Loucy (cell line): Measurements from ENCODE around the gene CYB5A.

Source experiments
- H2AFZ ChIP-seq: fragments of 200-600 bp; sonication (generic); 2 replicates; pipeline ENCODE4 v1.6.0; 2016; ENCODE audit warnings: antibody characterized with exemption, mild to moderate bottlenecking, low read length, moderate library complexity
- H3F3A ChIP-seq: fragments of 200-600 bp; 2 replicates; pipeline ENCODE4 v1.6.0; 2016; ENCODE audit warnings: antibody characterized with exemption, low read depth, mild to moderate bottlenecking
- H3K27me3 ChIP-seq: fragments of 200-600 bp; sonication (generic); 2 replicates; pipeline ENCODE4 v1.6.1; 2014; ENCODE audit warnings: low read length, mild to moderate bottlenecking; ENCODE audit not compliant: insufficient read depth, poor library complexity, severe bottlenecking
- H3K36me3 ChIP-seq: fragments of 200-600 bp; sonication (generic); 2 replicates; pipeline ENCODE4 v1.6.1; 2016; ENCODE audit warnings: low read length; ENCODE audit not compliant: insufficient read depth
- H3K4me1 ChIP-seq: fragments of 200-600 bp; sonication (generic); 2 replicates; pipeline ENCODE4 v1.5.1; 2014; ENCODE audit warnings: low read length, mild to moderate bottlenecking; ENCODE audit not compliant: insufficient read depth, poor library complexity, severe bottlenecking
- H3K4me2 ChIP-seq: fragments of 200-600 bp; sonication (generic); 2 replicates; pipeline ENCODE4 v1.6.0; 2014; ENCODE audit warnings: antibody characterized with exemption, low read length, low read depth, mild to moderate bottlenecking; ENCODE audit not compliant: poor library complexity, severe bottlenecking
- H3K4me3 ChIP-seq: fragments of 200-600 bp; sonication (generic); 2 replicates; pipeline ENCODE4 v1.5.1; 2014; ENCODE audit warnings: low read length, mild to moderate bottlenecking, mixed read lengths; ENCODE audit not compliant: poor library complexity, severe bottlenecking
- H3K79me2 ChIP-seq: fragments of 200-600 bp; sonication (generic); 2 replicates; pipeline ENCODE4 v1.6.1; 2014; ENCODE audit warnings: low read length; ENCODE audit not compliant: insufficient read depth
- H3K9ac ChIP-seq: fragments of 200-600 bp; sonication (generic); 2 replicates; pipeline ENCODE4 v1.6.0; 2014; ENCODE audit warnings: mild to moderate bottlenecking, low read depth, low read length, moderate library complexity; ENCODE audit not compliant: poor library complexity, severe bottlenecking
- H3K9me2 ChIP-seq: fragments of 200-600 bp; sonication (generic); replicated peaks from 2 replicates; pipeline ENCODE4 v1.6.1; 2016; ENCODE audit warnings: low read depth, low read length, mixed read lengths
- H3K9me3 ChIP-seq: fragments of 200-600 bp; sonication (generic); 2 replicates; pipeline ENCODE4 v1.6.1; 2014; ENCODE audit warnings: mild to moderate bottlenecking, antibody characterized with exemption, low read length, low read depth; ENCODE audit not compliant: insufficient read depth
- H4K20me1 ChIP-seq: fragments of 200-600 bp; sonication (generic); 2 replicates; pipeline ENCODE4 v1.6.0; 2014; ENCODE audit warnings: antibody characterized with exemption, low read length, mild to moderate bottlenecking; ENCODE audit not compliant: insufficient read depth, poor library complexity, severe bottlenecking
- CTCF ChIP-seq: fragments of 200-600 bp; sonication (generic); conservative IDR thresholded peaks from 2 replicates; pipeline ENCODE4 v1.5.1; 2014; ENCODE audit warnings: mild to moderate bottlenecking, antibody characterized with exemption, low read length
- EZH2phosphoT487 ChIP-seq: fragments of 200-600 bp; IDR thresholded peaks from 2 replicates; pipeline ENCODE4 v1.6.1; 2018; ENCODE audit warnings: antibody characterized with exemption, mild to moderate bottlenecking, moderate library complexity, borderline replicate concordance

The CYB5A gene

GRCh38 chr18:74275736-74276135 is 16.0 kb downstream of the CYB5A start:
- no peaks in the 10 kb centered on the region for H3K27me3 ChIP-seq
- no peak overlapping the region for H3K4me3 ChIP-seq
- H3K4me2 ChIP-seq = no peak overlapping the region
- peaks cover 14% of the 10 kb centered on the region; the same call in 1 of the 2 replicates for H3K79me2 ChIP-seq
- no peaks in the 10 kb centered on the region for H3F3A ChIP-seq
- no peaks in the 10 kb centered on the region for H3K4me1 ChIP-seq
- no peak for TF ChIP-seq CTCF
- TF ChIP-seq EZH2phosphoT487 = no peak
- H3K9me2 ChIP-seq = no peaks in the 10 kb centered on the region
- no peaks in the 10 kb centered on the region for H3K9me3 ChIP-seq
- no peaks in the 10 kb centered on the region for H3K36me3 ChIP-seq
- no peak overlapping the region for H2AFZ ChIP-seq
- no peaks in the 10 kb centered on the region for H4K20me1 ChIP-seq
- no peak overlapping the region for H3K9ac ChIP-seq

- no peak overlapping the region for H3K4me2 ChIP-seq
- no peaks in the 10 kb centered on the region for H3K9me3 ChIP-seq
- H3K4me1 ChIP-seq = no peaks in the 10 kb centered on the region
- no peaks in the 10 kb centered on the region for H3K27me3 ChIP-seq
- H3K79me2 ChIP-seq = peaks cover 14% of the 10 kb centered on the region; the same call in 1 of the 2 replicates
- H3K9ac ChIP-seq = no peak overlapping the region
- H3K4me3 ChIP-seq = no peak overlapping the region
- no peaks in the 10 kb centered on the region for H3K36me3 ChIP-seq
- no peaks in the 10 kb centered on the region for H4K20me1 ChIP-seq
- no peaks in the 10 kb centered on the region for H3F3A ChIP-seq
- no peaks in the 10 kb centered on the region for H3K9me2 ChIP-seq
- TF ChIP-seq CTCF = no peak
- no peak for TF ChIP-seq EZH2phosphoT487
- H2AFZ ChIP-seq = no peak overlapping the region
Measured at GRCh38 chr18:74274700-74275099, 17.1 kb downstream of the CYB5A start.

- no peaks in the 10 kb centered on the region for H3K9me2 ChIP-seq
- no peaks in the 10 kb centered on the region for H4K20me1 ChIP-seq
- no peaks in the 10 kb centered on the region for H3K36me3 ChIP-seq
- no peaks in the 10 kb centered on the region for H3K9me3 ChIP-seq
- no peak overlapping the region for H3K4me2 ChIP-seq
- no peaks in the 10 kb centered on the region for H3F3A ChIP-seq
- H3K4me3 ChIP-seq = no peak overlapping the region
- no peaks in the 10 kb centered on the region for H3K4me1 ChIP-seq
- peaks cover 14% of the 10 kb centered on the region; the same call in 1 of the 2 replicates for H3K79me2 ChIP-seq
- H3K9ac ChIP-seq = no peak overlapping the region
- no peak overlapping the region for H2AFZ ChIP-seq
- no peaks in the 10 kb centered on the region for H3K27me3 ChIP-seq
- TF ChIP-seq EZH2phosphoT487 (no peak), CTCF (no peak)
Measured at GRCh38 chr18:74273394-74273793, 18.4 kb downstream of the CYB5A start.
